Adrenal gland (tissue), 5 donors: ENCODE measurements around the gene PPM1B.

ENCODE experiments used
- POLR2A ChIP-seq, 2 donors: fragments of 450-650 bp; IDR thresholded peaks; one replicate each; pipeline ENCODE4 v1.6.1; 2017; ENCODE audit warnings: antibody characterized with exemption in 2 of 2, mild to moderate bottlenecking in 2 of 2, moderate library complexity in 1 of 2
- TF ChIP-seq, protein P1 (sequence below), 6 experiments: fragments of 450-650 bp in 4 of 6; fragments of 200-600 bp in 2 of 6; sonication (generic) in 1 of 6; IDR thresholded peaks; 1 replicate in 5 of 6; 2 replicates in 1 of 6; pipeline versions ENCODE4 v1.5.1 to v1.8.0; 2016 to 2021; ENCODE audit warnings: antibody characterized with exemption in 6 of 6, mild to moderate bottlenecking in 2 of 6, moderate library complexity in 1 of 6
- donor health status: DM: no; HTN: no; CAD: no.

DNA sequence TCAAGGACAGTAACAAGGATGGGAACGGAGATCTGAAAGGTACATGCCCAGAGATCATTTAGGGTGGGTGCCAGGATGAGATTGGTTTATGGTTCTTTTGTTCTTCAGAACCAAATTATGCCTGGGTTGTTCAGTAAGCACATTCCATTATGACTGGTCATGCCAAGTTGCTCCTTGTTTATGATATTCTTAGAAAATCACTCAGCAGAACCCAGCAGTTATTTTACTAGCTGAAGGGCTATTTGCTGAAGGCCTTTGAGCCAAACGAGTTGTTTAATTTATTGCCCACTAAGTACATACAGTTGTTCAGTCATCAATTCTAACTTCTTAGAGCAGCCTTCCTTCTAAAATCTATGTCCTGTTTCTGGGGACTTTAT lies 107.2 kb downstream of the PPM1B start:
- TF ChIP-seq, protein P1, sequence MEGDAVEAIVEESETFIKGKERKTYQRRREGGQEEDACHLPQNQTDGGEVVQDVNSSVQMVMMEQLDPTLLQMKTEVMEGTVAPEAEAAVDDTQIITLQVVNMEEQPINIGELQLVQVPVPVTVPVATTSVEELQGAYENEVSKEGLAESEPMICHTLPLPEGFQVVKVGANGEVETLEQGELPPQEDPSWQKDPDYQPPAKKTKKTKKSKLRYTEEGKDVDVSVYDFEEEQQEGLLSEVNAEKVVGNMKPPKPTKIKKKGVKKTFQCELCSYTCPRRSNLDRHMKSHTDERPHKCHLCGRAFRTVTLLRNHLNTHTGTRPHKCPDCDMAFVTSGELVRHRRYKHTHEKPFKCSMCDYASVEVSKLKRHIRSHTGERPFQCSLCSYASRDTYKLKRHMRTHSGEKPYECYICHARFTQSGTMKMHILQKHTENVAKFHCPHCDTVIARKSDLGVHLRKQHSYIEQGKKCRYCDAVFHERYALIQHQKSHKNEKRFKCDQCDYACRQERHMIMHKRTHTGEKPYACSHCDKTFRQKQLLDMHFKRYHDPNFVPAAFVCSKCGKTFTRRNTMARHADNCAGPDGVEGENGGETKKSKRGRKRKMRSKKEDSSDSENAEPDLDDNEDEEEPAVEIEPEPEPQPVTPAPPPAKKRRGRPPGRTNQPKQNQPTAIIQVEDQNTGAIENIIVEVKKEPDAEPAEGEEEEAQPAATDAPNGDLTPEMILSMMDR (IDR thresholded peaks at IDR 0.05): no peak
- TF ChIP-seq POLR2A (IDR thresholded peaks at IDR 0.05): no peak
